ENCODE data around the gene SPATA12. TPM values are rescaled to one million over a fixed set of nuclear protein-coding genes. Genes with fewer than 3 reads are reported as not detected.

SPATA12 gene
- total RNA-seq, 1 donor from 2014 or later: 0.06 TPM

DNA sequence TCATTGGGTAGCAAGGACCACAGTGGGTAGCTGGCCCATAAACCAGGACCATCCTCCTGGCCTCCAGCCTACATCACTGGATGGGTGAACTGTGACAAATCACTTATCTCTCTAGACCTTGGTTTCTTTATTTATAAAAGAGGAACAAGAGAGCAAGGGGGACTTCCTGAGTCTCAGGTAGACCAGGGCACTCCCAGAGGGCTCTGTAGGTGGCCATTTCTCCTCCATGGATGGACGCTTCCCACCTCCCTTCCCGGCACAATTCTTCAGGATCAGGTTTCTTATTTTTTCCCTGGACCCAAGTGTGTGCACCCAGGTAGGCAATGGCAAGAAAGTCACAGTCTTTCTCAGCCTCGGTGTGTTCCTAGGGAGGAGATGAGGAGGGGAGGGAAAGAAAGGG lies 41.4 kb upstream of the SPATA12 start:
- no peak overlapping the region for H3K4me3 ChIP-seq (ENCODE audit: low read depth, low read length)
- DNase-seq (ENCODE audit: low read depth): no peak
- TF ChIP-seq, protein P1, sequence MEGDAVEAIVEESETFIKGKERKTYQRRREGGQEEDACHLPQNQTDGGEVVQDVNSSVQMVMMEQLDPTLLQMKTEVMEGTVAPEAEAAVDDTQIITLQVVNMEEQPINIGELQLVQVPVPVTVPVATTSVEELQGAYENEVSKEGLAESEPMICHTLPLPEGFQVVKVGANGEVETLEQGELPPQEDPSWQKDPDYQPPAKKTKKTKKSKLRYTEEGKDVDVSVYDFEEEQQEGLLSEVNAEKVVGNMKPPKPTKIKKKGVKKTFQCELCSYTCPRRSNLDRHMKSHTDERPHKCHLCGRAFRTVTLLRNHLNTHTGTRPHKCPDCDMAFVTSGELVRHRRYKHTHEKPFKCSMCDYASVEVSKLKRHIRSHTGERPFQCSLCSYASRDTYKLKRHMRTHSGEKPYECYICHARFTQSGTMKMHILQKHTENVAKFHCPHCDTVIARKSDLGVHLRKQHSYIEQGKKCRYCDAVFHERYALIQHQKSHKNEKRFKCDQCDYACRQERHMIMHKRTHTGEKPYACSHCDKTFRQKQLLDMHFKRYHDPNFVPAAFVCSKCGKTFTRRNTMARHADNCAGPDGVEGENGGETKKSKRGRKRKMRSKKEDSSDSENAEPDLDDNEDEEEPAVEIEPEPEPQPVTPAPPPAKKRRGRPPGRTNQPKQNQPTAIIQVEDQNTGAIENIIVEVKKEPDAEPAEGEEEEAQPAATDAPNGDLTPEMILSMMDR (conservative IDR thresholded peaks at IDR 0.05; ENCODE audit: low read depth, low read length): no peak

DNA sequence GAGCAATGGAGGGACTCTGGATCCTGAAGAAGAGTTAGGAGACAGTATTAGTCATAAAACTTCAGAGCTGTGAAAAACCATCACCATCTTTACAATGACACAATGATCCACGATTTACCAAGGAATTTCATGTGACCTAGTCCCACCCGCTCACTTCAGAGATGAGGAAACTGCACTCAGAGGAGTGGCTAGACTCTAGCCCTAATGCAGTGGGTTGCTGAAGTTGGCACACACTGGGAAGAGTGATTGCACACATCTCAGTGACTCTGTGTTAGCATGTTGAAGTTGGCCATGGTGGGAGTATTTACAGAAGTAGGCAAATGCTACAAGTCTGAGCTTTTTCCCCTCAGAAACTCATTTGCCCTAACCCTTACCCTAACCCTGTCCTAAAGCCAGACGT lies 35.2 kb upstream of the SPATA12 start:
- TF ChIP-seq, protein P1 (conservative IDR thresholded peaks at IDR 0.05; ENCODE audit: low read depth, low read length): no peak
- no peak for DNase-seq (ENCODE audit: low read depth)
- no peak overlapping the region for H3K4me3 ChIP-seq (ENCODE audit: low read depth, low read length)

DNA sequence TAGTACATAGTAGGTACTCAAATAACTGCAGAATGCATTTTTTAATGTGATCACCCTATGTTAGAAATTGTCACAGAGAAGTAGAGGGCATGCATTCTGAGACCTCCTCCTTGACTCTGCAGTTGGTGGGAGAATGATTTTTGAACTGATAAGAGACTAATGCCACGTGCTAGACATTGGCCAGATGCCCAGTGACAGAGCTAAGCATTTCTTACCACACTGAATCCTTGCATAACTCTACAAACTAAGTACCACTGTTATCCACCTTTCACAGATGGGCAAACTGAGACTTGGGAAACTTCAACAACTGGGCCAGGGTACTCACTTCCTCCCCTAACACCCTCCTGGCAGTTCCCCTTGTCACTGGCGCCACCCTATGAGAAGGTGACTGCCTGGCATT lies 33.5 kb upstream of the SPATA12 start:
- no peak for DNase-seq (ENCODE audit: low read depth)
- H3K4me3 ChIP-seq (ENCODE audit: low read depth, low read length): no peak overlapping the region

DNA sequence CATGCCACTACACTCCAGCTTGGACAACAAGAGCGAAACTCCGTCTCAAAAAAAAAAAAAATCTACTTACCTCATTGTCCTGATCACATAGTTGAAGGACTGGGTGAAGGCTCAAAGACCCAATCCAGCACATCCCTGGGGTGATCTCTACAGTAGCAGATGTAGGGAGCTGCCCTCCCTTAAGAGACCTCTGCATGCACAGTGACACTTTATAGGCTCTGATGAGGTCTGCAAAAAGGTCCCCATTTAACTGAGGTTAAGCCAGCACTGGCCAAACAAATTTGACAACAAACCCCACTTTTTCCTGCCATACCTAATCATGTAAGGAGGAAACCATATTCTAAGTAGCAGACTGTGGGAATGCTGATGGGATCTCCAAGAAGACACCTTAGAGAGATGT lies 31.1 kb upstream of the SPATA12 start:
- TF ChIP-seq, protein P1 (conservative IDR thresholded peaks at IDR 0.05; ENCODE audit: low read depth, low read length): no peak
- H3K4me3 ChIP-seq (ENCODE audit: low read depth, low read length): no peak overlapping the region
- no peak for DNase-seq (ENCODE audit: low read depth)

More for the DNA sequence above, 33.5 kb upstream of the SPATA12 start:
- TF ChIP-seq, protein P1 (conservative IDR thresholded peaks at IDR 0.05; ENCODE audit: low read depth, low read length): no peak

DNA sequence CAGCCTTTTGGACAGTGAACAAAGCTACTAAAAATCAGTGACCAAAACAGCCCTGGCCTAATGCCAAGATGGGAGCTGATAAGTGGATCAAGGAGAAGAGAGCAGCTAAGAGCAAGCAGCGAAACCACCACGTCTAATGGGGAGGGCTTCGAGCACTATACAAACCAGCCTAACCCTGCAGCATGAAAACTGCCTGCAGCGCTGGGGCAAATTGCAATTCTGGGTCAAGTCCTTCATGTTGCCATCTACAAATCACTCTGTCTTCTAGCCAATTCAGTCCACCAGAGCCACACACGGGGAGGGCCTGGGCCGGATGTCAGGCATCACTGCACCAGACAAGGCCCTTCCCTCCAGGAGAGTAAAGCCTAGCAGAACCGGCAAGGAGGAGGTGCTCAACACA lies 30.5 kb upstream of the SPATA12 start:
- no peak for DNase-seq (ENCODE audit: low read depth)
- H3K4me3 ChIP-seq (ENCODE audit: low read depth, low read length): no peak overlapping the region
- TF ChIP-seq, protein P1 (conservative IDR thresholded peaks at IDR 0.05; ENCODE audit: low read depth, low read length): no peak

DNA sequence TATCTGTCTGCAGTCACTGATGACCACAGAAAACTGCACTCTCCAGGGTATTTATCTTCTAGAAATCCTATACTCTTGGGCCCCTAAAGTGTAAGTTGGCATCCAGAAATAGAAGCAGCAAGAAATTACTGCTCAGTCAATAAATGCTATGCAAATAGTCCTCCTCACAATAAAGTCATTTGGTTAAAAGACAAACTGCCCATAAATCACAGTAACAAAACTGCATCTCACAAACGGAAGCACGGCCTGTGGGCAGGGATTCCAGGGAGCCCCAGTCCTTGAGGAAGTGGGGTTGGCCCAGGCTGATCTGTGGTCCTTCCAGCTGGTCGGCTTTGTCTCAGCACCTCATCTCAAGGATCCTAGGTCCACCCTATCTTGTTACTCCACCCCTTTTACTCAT lies 29.7 kb upstream of the SPATA12 start:
- TF ChIP-seq, protein P1 (conservative IDR thresholded peaks at IDR 0.05; ENCODE audit: low read depth, low read length): no peak
- DNase-seq (ENCODE audit: low read depth): no peak
- no peak overlapping the region for H3K4me3 ChIP-seq (ENCODE audit: low read depth, low read length)

DNA sequence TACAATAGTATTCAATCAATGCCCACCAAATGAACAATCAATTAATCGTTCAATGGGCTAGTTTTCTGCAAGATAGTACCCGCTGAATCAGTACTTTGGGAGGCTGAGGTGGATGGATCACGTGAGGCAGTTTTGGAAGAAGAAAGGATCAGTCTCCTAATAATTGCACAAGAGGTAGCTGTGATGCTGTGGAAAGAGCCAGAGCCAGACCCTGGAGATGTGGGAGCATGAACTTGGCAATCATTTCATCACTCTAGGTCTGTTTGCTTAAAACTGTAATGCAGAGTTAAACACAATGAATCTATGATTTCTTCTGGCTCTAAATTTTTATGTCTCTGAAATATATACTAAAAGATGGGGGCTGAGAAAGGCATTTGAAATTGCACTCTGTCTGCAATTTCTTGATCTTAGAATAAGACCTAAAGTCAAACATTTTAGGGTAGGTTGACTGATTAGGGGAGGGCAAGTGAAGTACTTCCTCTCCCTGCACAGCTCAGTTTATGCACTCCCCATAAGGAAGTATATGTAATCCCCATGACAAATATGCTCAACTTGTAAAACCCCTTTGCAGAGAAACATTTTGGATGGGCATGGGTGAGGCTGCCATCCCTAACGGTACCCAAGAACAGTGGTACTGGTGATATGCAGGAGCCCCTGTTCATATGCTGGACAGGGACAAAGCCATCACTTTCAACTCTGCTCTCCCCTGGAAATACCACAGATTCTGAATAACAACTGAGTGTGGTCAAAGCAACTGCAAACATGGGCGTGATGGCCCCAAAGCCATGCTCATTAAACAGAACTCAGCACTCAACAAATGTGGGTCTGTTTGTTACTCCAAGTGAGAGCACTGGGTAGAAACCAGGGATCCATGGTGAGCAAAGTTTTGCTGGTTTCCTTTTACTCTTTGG lies 28.6 kb upstream of the SPATA12 start:
- no peak overlapping the region for H3K4me3 ChIP-seq (ENCODE audit: low read depth, low read length)
- TF ChIP-seq, protein P1 (conservative IDR thresholded peaks at IDR 0.05; ENCODE audit: low read depth, low read length): no peak
- DNase-seq (ENCODE audit: low read depth): no peak
